Bronchial epithelial cell (primary cell): Measurements from ENCODE around the gene SLC30A5. TPM values are rescaled to one million over a fixed set of nuclear protein-coding genes. Genes with fewer than 3 reads are reported as not detected.
"Not testable (repeated sequence)": the region's sequence is repeated elsewhere in the genome, so short reads cannot be mapped to it uniquely, and the experiment has no call there.

Source experiments
- DNase-seq: peaks from one replicate; pipeline ENCODE4 v3.0.0-alpha.2; 2010; ENCODE audit warnings: low read depth
- FAIRE-seq: peaks from 2 replicates; lab custom pipeline; 2011; peaks lifted over from hg19 to GRCh38; lab: Jason Lieb, UNC
- H3K27me3 ChIP-seq: 2 replicates; pipeline ENCODE4 v1.5.1; 2011; ENCODE audit warnings: low read length; ENCODE audit not compliant: control insufficient read depth, insufficient read depth
- H3K36me3 ChIP-seq: 2 replicates; pipeline ENCODE4 v1.5.1; 2011; ENCODE audit warnings: low read length; ENCODE audit not compliant: control insufficient read depth, insufficient read depth
- H3K4me3 ChIP-seq: 2 replicates; pipeline ENCODE4 v1.5.1; 2011; ENCODE audit warnings: mild to moderate bottlenecking, low read depth, low read length, control low read depth
- CTCF ChIP-seq: IDR thresholded peaks from 2 replicates; pipeline ENCODE4 v1.5.1; 2011; ENCODE audit warnings: mild to moderate bottlenecking, moderate library complexity, low read length, control low read depth, inconsistent platforms; ENCODE audit not compliant: insufficient read depth, severe bottlenecking
- total RNA-seq: library from RNA; depleted of rRNA; stranded (reverse); fragments of >200 nt; gene quantifications from 2 replicates; pipeline ENCODE4 v1.2.1, GENCODE V29; 2014

The SLC30A5 gene
- total RNA-seq, 1 donor from 2014 or later, result 55.3 TPM

GRCh38 chr5:69140827-69141226, 47.0 kb downstream of the SLC30A5 start:
- FAIRE-seq, result no peak
- Histone ChIP-seq H3K27me3 (no peaks in the 10 kb centered on the region), H3K36me3 (no peaks in the 10 kb centered on the region), H3K4me3 (no peak overlapping the region)
- TF ChIP-seq CTCF, result no peak
- no peak for DNase-seq

- not testable (repeated sequence) for H3K36me3 ChIP-seq, H3K27me3 ChIP-seq, FAIRE-seq, DNase-seq, H3K4me3 ChIP-seq
These were observed 54.8 kb downstream of the SLC30A5 start for GRCh38 chr5:69148576-69148975.

GRCh38 chr5:69148981-69149675, 55.3 kb downstream of the SLC30A5 start:
- FAIRE-seq (no peak), DNase-seq (peak; percentile 44)
- Histone ChIP-seq H3K27me3 (no peaks in the 10 kb centered on the region), H3K36me3 (no peaks in the 10 kb centered on the region), H3K4me3 (no peak overlapping the region)
- TF ChIP-seq CTCF, result no peak

- DNase-seq, result no peak
- no peaks in the 10 kb centered on the region for H3K36me3 ChIP-seq
- TF ChIP-seq CTCF, result no peak
- no peak overlapping the region for H3K4me3 ChIP-seq
- H3K27me3 ChIP-seq, result no peaks in the 10 kb centered on the region
- FAIRE-seq, result no peak
These were observed 55.8 kb downstream of the SLC30A5 start for GRCh38 chr5:69149676-69150010.

GRCh38 chr5:69152731-69153130, 58.9 kb downstream of the SLC30A5 start:
- Histone ChIP-seq H3K36me3 (no peaks in the 10 kb centered on the region), H3K4me3 (no peak overlapping the region), H3K27me3 (no peaks in the 10 kb centered on the region)
- DNase-seq (no peak), FAIRE-seq (no peak)
- no peak for TF ChIP-seq CTCF

GRCh38 chr5:69156456-69156855, 62.6 kb downstream of the SLC30A5 start:
- FAIRE-seq (no peak), DNase-seq (no peak)

More at GRCh38 chr5:69156456-69156855, 62.6 kb downstream of the SLC30A5 start:
- H3K27me3 ChIP-seq, result no peaks in the 10 kb centered on the region
- H3K4me3 ChIP-seq, result no peak overlapping the region
- no peak for TF ChIP-seq CTCF
- H3K36me3 ChIP-seq, result no peaks in the 10 kb centered on the region
